HepG2 (cell line): Measurements from ENCODE around the gene TMEM80. TPM values are rescaled to one million over a fixed set of nuclear protein-coding genes. Genes with fewer than 3 reads are reported as not detected.

Source experiments
- HDAC1 ChIP-seq: sonication (generic); formaldehyde crosslinking; IDR thresholded peaks from 2 replicates; pipeline ENCODE4 v1.5.1; 2020; ENCODE audit warnings: mild to moderate bottlenecking, missing genetic modification reagents
- JARID2 ChIP-seq: sonication (generic); formaldehyde crosslinking; IDR thresholded peaks from 2 replicates; pipeline ENCODE4 v1.8.1; 2023; ENCODE audit warnings: missing genetic modification reagents, inconsistent platforms; ENCODE audit not compliant: insufficient replicate concordance
- MYC ChIP-seq: sonication (generic); formaldehyde crosslinking; IDR thresholded peaks from 2 replicates; pipeline ENCODE4 v1.9.0; 2021; ENCODE audit warnings: missing genetic modification reagents, borderline replicate concordance
- SKI ChIP-seq: fragments of 450-650 bp; IDR thresholded peaks from one replicate; pipeline ENCODE4 v1.6.1; 2018; ENCODE audit warnings: mild to moderate bottlenecking; ENCODE audit not compliant: partially characterized antibody
- ZMAT3 ChIP-seq: sonication (generic); formaldehyde crosslinking; conservative IDR thresholded peaks from 2 replicates; pipeline ENCODE4 v1.7.0; 2021; ENCODE audit warnings: missing genetic modification reagents
- ZNF235 ChIP-seq: sonication (generic); formaldehyde crosslinking; IDR thresholded peaks from 2 replicates; pipeline ENCODE4 v1.8.1; 2023; ENCODE audit warnings: mild to moderate bottlenecking, missing genetic modification reagents, borderline replicate concordance
- ZNF333 ChIP-seq: sonication (generic); formaldehyde crosslinking; IDR thresholded peaks from 2 replicates; pipeline ENCODE4 v1.4.0; 2020; ENCODE audit warnings: mild to moderate bottlenecking, missing genetic modification reagents, borderline replicate concordance
- ZSCAN31 ChIP-seq: sonication (generic); formaldehyde crosslinking; IDR thresholded peaks from 2 replicates; pipeline ENCODE4 v1.5.0; 2020; ENCODE audit warnings: low read depth, mild to moderate bottlenecking, missing genetic modification reagents
- polyA plus RNA-seq, 8 experiments: library from polyadenylated mRNA; depleted of rRNA in 3 of 8; stranded (reverse) in 7 of 8; unstranded in 1 of 8; fragments of >200 nt; fragmentation: Illumina TruSeq in 4 of 8; extraction: Trizol in 4 of 8; gene quantifications; 2 replicates each; pipeline versions ENCODE4 v1.2.1 to v1.2.3, GENCODE V29; 2011 to 2016; ENCODE audit warnings: low read depth in 4 of 8, missing spikeins in 1 of 8, mixed read lengths in 1 of 8; ENCODE audit not compliant: insufficient read depth in 1 of 8
- total RNA-seq, 5 experiments: library from RNA; depleted of rRNA; stranded (reverse); fragments of >200 nt; fragmentation: Illumina TruSeq; extraction: Trizol; gene quantifications; 2 replicates each; pipeline ENCODE4 v1.2.3, GENCODE V29; 2016; ENCODE audit warnings: low read depth in 1 of 5
- TF ChIP-seq, protein P1 (sequence below): sonication (generic); formaldehyde crosslinking; IDR thresholded peaks from one replicate; pipeline ENCODE4 v1.5.1; 2020; ENCODE audit warnings: mild to moderate bottlenecking, missing genetic modification reagents; ENCODE audit errors: not compliant biosample characterization
- TF ChIP-seq, protein P2 (sequence below): sonication (generic); formaldehyde crosslinking; IDR thresholded peaks from 2 replicates; pipeline ENCODE4 v1.5.1; 2020; ENCODE audit warnings: mild to moderate bottlenecking, missing genetic modification reagents
- TF ChIP-seq, protein P3 (sequence below): sonication (generic); formaldehyde crosslinking; IDR thresholded peaks from 2 replicates; pipeline ENCODE4 v1.8.0; 2022; ENCODE audit warnings: mild to moderate bottlenecking, missing genetic modification reagents, borderline replicate concordance
- TF ChIP-seq, protein P4 (sequence below), 2 experiments: fragments of 450-650 bp in 1 of 2; sonication (generic) in 1 of 2; formaldehyde crosslinking; IDR thresholded peaks; 2 replicates each; pipeline versions ENCODE4 v1.5.0 to v1.8.0; 2020 to 2022; ENCODE audit warnings: mild to moderate bottlenecking in 1 of 2, missing genetic modification reagents in 1 of 2

The TMEM80 gene
- total and polyA plus RNA-seq, 2 of the 13 experiments (the other 11 are each of a cell fraction or from before 2014, with no cell fraction given) = 5.6 to 17.1 TPM

DNA sequence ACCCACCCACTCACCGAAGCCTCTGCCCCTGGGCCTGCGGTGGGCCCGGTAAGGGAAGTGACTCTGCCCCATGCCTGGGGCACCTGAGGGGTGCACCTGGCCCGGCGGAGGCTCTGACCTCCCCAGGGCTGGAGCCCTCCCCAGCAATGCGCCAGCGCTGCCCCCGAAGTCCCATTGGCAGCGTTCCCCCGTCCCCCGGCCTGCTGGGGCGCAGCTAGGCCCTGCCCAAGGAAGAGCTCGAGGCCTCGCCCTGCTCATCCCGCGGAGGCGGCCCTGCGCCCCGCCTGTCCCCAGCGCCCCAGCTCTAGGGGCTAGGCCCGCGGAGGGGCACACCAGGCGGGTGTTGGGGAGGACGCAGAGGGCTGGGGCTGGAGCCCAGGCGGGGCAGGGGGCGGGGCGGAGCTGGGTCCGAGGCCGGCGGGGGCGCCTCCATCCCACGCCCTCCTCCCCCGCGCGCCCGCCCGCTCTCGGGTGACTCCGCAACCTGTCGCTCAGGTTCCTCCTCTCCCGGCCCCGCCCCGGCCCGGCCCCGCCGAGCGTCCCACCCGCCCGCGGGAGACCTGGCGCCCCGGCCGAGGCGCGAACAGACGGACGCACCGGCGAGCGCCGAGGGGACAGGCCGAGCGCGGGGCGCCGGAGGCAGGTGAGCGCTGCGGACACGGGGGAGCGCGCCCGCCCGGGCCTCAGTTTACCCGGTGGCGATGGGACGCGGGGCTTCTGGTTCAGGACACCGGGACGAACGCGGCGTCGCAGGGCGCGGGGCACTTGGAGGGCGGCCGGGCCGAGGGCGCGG is 10.2 kb downstream of the TMEM80 start, which contains the start of gene EPS8L2 (continued):
- TF ChIP-seq, protein P1, sequence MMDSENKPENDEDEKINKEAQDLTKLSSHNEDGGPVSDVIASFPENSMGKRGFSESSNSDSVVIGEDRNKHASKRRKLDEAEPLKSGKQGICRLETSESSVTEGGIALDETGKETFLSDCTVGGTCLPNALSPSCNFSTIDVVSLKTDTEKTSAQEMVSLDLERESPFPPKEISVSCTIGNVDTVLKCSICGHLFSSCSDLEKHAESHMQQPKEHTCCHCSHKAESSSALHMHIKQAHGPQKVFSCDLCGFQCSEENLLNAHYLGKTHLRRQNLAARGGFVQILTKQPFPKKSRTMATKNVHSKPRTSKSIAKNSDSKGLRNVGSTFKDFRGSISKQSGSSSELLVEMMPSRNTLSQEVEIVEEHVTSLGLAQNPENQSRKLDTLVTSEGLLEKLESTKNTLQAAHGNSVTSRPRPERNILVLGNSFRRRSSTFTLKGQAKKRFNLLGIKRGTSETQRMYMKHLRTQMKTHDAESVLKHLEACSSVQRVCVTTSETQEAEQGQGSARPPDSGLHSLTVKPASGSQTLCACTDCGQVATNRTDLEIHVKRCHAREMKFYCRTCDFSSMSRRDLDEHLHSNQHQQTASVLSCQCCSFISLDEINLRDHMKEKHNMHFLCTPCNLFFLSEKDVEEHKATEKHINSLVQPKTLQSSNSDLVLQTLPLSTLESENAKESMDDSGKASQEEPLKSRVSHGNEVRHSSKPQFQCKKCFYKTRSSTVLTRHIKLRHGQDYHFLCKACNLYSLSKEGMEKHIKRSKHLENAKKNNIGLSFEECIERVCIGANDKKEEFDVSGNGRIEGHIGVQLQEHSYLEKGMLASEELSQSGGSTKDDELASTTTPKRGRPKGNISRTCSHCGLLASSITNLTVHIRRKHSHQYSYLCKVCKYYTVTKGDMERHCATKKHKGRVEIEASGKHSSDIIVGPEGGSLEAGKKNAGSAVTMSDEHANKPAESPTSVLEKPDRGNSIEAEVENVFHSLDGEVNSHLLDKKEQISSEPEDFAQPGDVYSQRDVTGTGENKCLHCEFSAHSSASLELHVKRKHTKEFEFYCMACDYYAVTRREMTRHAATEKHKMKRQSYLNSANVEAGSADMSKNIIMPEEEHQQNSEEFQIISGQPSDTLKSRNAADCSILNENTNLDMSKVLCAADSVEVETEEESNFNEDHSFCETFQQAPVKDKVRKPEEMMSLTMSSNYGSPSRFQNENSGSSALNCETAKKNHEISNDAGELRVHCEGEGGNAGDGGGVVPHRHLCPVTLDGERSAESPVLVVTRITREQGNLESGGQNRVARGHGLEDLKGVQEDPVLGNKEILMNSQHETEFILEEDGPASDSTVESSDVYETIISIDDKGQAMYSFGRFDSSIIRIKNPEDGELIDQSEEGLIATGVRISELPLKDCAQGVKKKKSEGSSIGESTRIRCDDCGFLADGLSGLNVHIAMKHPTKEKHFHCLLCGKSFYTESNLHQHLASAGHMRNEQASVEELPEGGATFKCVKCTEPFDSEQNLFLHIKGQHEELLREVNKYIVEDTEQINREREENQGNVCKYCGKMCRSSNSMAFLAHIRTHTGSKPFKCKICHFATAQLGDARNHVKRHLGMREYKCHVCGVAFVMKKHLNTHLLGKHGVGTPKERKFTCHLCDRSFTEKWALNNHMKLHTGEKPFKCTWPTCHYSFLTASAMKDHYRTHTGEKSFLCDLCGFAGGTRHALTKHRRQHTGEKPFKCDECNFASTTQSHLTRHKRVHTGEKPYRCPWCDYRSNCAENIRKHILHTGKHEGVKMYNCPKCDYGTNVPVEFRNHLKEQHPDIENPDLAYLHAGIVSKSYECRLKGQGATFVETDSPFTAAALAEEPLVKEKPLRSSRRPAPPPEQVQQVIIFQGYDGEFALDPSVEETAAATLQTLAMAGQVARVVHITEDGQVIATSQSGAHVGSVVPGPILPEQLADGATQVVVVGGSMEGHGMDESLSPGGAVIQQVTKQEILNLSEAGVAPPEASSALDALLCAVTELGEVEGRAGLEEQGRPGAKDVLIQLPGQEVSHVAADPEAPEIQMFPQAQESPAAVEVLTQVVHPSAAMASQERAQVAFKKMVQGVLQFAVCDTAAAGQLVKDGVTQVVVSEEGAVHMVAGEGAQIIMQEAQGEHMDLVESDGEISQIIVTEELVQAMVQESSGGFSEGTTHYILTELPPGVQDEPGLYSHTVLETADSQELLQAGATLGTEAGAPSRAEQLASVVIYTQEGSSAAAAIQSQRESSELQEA (CRISPR knock-in tag) = no peak
- TF ChIP-seq JARID2 (CRISPR knock-in tag) = peak; percentile 55
- no peak for TF ChIP-seq ZNF235 (CRISPR knock-in tag)
- TF ChIP-seq ZMAT3 (CRISPR knock-in tag) = no peak
- TF ChIP-seq, protein P2, sequence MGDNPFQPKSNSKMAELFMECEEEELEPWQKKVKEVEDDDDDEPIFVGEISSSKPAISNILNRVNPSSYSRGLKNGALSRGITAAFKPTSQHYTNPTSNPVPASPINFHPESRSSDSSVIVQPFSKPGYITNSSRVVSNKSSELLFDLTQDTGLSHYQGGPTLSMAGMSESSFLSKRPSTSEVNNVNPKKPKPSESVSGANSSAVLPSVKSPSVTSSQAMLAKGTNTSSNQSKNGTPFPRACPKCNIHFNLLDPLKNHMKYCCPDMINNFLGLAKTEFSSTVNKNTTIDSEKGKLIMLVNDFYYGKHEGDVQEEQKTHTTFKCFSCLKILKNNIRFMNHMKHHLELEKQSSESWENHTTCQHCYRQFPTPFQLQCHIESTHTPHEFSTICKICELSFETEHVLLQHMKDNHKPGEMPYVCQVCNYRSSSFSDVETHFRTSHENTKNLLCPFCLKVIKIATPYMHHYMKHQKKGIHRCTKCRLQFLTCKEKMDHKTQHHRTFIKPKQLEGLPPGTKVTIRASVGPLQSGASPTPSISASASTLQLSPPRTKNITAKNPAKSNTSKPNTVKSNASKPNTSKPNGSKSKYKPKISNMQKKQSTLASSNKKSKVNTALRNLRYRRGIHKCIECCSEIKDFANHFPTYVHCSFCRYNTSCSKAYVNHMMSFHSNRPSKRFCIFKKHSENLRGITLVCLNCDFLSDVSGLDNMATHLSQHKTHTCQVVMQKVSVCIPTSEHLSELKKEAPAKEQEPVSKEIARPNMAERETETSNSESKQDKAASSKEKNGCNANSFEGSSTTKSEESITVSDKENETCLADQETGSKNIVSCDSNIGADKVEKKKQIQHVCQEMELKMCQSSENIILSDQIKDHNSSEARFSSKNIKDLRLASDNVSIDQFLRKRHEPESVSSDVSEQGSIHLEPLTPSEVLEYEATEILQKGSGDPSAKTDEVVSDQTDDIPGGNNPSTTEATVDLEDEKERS = no peak
- TF ChIP-seq ZSCAN31 (CRISPR knock-in tag) = 0 out of 2 replicates have a peak, but pooled peaks have one; percentile 7
- no peak for TF ChIP-seq SKI
- TF ChIP-seq MYC (CRISPR knock-in tag) = no peak; the same call in none of the 2 replicates
- no peak for TF ChIP-seq ZNF333
- TF ChIP-seq, protein P3, sequence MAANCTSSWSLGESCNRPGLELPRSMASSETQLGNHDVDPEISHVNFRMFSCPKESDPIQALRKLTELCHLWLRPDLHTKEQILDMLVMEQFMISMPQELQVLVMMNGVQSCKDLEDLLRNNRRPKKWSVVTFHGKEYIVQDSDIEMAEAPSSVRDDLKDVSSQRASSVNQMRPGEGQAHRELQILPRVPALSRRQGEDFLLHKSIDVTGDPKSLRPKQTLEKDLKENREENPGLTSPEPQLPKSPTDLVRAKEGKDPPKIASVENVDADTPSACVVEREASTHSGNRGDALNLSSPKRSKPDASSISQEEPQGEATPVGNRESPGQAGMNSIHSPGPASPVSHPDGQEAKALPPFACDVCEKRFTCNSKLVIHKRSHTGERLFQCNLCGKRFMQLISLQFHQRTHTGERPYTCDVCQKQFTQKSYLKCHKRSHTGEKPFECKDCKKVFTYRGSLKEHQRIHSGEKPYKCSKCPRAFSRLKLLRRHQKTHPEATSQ (CRISPR knock-in tag) = no peak; the same call in 1 of the 2 replicates
- TF ChIP-seq HDAC1 (CRISPR knock-in tag) = no peak
- TF ChIP-seq, protein P4, sequence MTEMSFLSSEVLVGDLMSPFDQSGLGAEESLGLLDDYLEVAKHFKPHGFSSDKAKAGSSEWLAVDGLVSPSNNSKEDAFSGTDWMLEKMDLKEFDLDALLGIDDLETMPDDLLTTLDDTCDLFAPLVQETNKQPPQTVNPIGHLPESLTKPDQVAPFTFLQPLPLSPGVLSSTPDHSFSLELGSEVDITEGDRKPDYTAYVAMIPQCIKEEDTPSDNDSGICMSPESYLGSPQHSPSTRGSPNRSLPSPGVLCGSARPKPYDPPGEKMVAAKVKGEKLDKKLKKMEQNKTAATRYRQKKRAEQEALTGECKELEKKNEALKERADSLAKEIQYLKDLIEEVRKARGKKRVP (CRISPR knock-in tag; IDR thresholded peaks at IDR 0.05) = no peak
